HG02943 (cell line): ENCODE data around the gene SLCO4A1.

Experiments used
- ATAC-seq: cut with Tn5 transposase; IDR thresholded peaks from one replicate; pipeline ENCODE4 v1.9.1; 2021; ENCODE audit warnings: mild to moderate bottlenecking, low read depth, moderate library complexity; ENCODE audit not compliant: unreplicated experiment

The SLCO4A1 gene

DNA sequence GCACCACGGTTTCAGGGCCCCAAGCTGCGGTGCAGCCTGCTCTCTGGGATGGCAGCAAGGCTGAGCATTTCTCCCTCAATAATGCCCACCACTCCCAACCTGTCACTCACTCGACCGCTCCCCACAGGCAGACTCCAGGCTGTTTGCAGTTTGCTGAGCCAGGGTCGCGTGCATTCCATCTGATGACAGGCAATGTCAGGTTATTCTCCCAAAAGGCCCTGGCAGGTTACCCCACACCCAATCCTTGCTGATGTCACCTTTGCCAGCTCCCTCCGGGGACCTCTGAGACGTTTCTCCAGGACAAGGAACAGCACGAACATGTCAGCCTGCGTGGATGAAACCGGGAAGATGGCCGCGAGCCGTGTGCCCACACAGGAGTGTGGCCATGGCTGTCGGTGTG, 7.1 kb upstream of the SLCO4A1 start:
- no peak for ATAC-seq

DNA sequence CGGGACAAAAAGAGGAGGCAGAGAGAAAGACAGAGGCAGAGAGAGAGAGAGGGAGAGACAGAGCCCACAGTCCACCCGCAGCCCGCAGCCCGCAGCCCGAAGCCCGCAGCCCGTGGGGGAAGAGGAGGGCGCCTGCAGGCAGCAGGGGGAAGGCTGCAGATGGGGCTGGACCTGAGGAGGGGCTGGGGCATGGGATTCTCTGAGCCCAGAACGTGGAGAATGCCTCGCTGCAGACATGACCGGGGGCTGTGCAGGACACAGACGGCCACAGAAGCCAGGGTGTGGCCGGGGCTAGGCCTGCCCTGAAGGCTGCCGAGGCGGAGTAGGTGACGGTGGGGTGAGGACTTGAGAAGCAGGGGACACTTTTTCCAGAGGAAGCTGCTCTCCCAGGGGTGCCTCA, 6.5 kb upstream of the SLCO4A1 start:
- ATAC-seq: no peak

DNA sequence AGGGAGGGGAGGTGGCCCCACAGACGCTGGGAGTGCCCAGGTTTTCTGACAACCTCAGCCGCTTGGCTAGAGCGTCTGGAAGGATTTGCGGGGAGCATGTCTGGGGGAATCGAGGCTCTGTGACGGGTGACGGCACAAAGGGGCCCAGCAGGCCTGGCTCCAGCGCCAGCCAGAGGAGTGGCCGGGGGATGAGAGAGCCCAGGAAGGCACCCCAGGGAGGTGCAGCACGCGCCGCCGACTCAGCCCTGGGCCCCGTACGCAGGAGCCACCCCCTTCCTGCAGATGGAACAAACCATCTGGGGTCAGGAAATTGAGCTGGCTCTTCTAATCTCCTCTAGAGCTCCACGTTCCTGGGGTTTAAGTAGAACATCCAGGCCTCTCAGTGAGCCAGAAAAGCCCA, 5.9 kb upstream of the SLCO4A1 start:
- ATAC-seq: no peak

DNA sequence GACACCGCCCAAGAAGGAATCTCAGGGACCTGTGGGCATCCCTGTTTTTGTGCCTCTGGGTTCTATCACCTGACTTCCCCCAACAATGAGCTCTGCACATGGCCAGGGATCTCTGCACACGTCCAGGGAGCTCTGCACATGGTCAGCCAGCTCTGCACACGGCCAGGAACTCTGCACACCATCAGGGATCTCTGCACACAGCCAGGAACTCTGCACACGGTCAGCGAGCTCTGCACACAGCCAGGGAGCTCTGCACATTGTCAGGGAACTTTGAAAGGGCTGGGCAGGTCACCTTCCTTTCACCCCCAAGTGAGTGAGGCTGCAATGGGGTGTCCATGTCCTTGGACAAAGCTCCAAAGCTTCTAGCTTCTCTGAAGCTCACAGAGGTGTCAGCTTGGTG, 5.2 kb upstream of the SLCO4A1 start:
- ATAC-seq: no peak

DNA sequence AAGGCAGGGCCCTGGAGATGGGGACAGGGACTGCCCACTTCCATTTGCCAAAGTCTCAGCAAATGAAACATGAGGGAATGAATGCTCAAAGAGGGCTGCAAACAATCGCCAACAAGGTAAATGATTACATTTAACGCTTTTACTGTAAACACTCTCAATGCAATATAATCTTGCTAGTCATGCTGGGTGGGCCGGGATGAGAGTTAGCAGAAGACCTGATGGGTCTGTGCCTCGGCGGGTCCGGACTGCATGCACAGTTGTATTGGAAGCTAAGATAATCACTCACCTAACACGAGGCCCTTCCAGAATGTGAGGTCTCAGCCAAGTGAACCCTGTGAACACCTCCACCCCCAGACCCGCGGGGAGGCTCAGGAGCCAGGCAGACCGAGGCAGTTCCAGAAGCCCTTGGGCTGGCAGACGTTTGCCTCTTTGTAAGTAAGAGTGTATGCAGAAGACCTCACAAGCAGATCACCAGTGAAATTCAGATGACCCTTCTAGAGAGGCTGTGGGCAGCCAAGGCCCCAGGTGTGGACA, 4.7 kb upstream of the SLCO4A1 start:
- ATAC-seq: no peak

DNA sequence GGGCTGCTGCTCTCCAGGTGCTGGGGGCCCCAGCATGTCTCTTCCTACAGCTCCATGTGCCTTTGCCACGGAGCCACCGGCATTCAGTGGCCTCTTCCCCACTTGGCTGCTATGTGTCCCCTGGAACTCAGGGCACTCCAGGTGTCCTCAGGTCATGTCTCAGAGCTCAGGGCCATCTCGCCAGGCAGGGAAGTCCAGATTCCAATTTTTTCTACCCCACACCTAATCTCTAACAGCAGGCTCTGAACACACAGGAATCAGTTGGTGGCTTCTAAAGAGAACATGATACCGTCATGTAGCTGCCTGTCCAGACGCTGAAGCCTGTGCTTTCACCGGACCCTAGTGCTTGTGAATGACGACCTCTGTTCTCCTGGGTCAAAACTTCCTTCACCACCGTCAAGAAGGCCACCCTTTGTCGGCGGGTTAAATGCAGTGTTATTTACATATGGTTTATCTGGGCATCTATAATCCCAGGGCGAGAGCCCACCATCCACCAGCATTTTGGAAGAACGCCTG, 4.2 kb upstream of the SLCO4A1 start:
- no peak for ATAC-seq

DNA sequence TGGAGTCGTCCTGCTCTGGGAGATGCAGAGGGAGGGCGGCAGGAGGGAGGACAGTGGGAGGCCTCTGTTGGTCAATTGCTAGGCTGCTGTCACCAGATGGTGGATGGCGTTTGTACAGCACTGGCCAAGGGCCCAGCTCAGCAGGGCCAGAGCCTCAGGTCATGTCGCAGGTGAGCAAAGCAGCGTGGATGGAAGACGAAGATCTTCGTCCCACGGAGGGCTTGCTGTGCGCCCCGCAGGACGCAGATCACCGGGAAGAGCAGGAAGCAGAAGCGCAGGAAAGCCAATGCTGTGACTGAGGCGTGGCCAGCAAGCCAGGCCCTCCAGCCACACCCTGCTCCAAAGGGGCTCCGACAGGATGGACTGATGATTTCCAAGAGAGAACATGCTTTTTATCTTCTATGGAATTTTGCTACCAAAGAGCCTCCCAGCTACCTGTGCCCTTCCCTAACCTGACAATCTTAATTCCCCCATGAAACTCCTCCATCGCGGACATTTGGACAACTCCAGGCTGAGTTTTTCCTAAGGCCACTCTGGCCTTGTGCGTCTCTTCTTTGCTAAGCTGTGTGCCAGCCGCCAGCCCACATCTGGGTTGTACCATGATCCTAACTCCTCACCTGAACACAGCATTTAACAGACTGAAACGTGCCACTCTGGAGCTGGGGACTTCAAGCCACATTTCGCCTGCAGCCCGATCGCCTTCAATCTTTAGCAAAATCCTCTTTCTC, 3.5 kb upstream of the SLCO4A1 start:
- ATAC-seq: no peak

DNA sequence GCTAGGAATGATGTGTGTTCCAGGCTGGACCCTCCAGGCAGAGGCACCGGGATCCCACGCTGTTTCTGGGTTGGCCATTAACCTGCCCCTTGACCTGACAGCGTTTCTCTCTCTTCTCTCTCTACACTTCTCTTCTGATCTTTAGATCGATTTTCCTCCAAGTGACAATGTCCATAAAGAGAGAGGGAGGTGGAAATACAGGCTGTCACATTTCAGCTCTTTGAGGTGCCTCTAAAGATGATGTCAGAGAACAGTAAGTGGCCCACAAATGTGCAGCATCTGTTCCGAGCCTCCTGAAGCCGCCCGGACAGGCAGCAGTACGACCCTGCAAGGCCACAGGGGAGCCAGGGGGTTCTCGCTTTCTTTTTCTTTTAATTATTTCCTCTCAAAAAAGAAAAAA, 2.5 kb upstream of the SLCO4A1 start:
- ATAC-seq: no peak

DNA sequence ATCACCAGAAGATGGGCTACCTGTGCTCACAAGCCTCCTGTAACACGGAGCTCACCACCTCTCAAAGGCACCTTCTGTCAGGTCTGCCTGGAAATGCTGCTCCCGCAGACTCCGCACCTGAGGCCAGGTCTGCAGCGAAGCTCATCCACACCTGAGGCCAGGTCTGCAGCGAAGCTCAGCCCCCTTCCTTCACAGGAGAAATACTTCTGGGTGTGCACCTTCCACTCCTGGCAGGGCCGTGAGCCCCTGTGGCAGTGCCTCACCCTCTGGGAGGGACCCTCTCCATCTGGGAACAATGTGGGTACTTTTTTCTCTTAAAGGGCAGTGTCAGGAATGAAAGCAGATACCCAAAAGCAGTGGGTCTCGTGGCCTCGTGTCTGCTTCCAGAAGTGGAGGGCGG, 1.4 kb upstream of the SLCO4A1 start:
- no peak for ATAC-seq

DNA sequence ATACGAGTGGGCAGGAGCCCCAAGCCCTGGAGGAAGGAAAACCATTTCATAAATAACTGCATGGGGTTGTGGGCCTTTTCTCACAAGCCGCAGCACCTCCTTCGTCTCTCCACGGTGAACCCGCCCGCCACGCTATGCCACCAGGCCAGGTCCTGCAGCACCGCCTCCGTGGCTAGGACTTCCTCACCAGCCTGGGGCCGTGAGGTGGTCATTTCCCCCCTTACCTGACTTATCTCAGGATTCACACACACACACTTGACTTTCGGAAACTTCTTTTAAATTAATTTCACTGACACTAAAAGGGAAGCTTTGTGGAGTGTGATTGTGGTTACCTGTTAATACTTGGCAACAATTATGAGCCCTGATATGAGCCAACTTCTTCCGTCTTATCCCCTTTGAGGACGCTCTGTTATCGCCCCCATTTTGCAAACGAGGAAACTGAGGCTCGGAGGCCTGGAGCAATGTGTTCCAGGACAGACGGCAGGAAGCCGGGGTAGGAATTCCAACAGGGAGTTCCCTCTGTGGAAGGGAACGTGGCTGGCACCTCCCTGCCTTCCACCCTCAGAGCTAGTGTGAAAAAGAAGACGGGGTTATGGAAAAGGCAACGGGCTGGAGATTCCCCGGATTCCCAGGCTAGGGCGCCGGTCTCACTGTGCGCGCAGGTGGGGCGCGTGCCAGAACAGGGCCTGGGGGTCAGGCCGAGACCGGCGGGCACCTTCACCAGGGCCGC, 817 bp upstream of the SLCO4A1 start:
- no peak for ATAC-seq

DNA sequence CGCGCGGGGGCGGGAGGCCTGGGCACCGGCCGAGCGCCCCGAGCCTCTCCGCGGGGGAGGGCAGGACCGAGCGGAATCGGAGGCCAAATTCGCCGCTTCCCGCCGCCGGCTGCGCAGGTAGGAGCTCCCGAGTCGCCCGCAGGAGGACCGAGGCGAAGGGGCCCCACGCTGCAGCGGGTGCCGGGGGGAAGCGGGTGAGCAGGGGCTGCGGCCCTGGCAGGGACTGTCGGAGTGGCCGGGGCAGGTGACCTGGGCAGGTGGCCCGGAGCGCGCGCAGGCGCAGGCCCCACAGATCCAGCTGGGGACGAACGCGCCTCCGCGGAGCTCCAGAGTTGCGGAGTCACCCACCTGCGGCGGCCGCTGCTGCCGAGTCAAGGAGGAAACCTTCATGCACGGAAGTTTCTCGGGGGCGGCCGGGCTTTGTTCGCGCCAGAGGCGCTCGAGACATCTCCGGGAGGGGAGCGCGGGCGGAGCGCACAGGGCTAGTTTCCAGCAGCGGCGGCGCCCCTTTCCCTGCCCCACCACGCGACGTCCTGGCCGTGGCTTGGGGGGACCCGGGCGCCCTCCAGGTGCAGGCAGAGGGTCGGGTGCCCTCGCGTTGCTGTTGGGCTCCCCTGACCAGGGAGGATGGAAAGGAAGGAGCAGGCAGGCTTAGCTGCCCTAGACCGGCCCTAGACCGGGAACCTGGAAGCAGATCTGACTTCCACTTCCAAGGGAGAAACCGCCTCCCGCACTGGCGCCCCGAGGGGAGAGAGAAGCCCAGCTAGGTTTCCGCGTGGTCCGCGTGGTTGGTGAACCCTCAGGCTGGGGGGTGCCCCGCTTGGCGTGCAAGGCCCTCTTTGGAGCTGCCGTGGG, 590 bp downstream of the SLCO4A1 start:
- ATAC-seq: no peak

DNA sequence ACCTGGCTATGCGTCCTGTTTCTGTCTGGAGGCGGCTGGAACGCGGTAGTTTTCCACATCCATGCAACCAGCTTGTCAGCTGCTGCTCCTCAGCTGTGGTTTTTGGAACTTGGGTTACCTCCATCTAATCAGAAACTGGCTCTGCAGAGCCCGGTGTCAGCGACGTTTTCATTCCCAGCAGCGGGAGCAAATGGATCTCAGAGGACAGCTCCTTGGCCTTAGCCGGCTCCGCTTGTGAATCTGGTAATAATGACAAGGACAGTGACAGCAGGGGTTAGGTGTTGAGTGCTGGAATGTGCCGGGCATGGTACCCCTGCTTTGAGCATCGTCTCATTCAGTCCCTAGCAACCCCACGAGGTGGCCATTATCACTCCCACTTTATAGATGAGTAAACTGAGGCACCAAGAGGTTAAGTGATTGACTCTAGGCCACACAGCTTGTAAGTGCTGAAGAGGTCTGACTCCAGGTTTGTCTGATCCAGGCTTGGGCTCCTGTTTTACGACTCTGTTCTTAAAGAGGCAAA, 1.3 kb downstream of the SLCO4A1 start:
- ATAC-seq: no peak

DNA sequence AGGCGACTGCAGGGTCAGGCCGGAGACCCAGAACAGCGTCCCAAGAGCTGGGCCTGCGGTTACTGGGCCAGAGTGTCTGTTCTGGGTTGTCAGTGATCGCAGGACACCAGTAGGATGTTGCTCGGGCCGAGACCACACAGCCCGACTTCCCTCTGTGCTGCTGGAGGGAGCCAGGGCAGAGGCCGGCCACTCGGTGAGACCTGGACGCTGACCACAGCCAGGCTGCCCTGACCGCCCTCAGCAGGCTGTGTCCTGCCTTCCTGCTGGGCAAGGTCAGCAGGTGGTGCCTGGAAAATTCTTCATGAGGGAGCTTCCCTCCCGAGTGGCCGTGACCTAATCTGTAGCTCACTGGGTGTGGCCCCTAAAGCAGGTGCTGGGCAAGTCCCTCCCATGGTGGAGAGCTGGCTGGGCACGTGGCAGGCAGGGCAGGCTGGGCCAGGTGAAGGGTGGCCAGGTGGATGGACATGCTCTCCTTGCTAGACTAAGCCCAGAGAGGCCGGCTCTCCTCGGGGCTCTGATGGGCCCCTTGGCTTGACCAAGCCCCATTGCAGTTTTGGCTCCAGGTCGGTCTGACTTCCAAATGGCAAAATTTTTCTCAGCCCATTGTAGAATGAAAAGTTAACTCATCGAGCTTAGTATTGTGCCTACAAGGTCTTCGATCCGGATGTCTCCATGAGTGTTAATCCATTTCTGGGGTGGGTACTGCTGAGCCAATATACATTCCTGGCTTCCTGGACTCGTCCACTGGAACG, 1.9 kb downstream of the SLCO4A1 start:
- no peak for ATAC-seq

DNA sequence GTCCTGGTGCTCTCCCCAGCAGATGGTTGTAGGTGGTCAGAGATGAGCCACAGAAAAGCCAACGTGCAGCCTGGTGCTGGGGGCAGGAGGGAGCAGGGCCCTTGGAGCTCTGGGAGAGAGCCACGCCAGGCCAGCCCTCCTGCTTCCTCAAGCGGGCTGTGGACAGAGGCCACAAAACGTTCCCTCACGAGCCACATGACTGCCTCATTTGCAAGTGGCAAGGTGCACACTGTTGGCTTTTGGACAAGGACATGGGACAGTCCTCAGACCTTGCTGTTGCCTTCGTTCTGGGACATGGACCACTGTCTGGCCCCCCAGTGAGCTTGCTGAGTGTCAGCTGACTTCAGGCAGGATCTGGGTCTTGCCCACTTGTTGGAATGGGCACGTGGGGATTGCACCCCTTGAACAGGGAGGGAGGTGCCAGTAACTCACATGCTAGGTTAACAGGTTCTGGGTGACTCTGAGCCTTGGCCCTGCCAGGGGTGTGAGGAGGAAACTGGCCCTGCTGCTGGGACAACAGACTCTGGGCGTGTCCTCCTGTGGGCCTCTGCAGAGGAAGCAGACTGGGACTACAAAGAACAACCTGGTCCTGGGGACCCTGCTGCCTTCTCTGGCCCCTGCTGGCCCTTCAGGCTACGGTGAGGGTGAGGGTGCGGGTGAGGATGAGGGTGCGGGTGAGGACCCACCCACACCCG, 2.6 kb downstream of the SLCO4A1 start:
- ATAC-seq: no peak

DNA sequence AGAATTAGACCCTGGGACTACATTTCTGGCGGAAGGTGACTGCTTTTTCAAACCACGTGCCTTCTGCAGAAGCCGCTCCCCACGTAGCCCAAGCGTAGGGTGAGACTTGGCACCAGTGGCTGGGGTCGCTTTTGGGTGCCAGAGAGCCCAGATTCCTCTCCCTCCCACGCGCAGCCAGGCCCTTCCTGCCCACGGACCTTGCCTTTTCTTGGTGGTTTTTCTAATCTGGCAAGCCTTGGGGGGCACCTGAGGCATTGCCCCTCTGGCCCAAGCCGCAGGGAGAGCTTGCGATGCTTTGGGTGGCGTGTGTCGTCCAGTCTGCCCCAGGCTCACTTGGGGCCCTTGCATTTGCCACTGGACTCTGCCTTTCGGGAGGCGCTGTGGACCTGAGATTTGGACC, 3.3 kb downstream of the SLCO4A1 start:
- ATAC-seq: no peak

DNA sequence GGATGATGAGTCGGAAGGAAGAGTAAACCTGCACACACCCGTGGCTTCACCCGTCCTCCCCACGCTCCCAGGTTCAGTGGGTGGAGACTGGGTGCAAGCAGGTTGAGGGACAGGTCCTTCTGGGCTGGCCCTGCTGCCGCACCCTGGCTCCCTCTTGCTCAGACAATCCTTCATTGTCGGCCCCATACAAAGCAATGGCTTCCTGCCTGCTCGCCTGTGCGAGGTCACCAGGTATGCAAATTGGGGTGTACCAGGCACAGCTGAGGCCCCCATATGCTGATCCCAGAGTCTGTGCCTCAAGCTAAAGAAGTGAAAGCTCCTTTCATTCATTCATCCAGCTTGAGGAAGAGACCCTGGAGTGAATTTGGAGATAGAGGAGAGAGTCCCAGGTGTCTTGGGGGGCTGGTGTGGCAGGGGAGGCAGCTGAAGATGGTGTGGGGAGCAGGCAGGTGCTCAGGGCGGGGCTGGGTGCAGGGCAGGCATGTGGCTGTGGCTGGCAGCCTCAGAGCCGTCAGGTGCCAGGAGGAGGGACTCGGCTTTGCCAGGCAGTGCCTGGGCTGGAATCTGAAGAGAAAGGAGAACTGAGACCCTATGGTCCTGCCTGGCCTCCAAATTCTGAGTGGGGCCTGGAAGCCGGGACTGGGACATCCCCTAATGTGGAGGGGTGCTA, 4.7 kb downstream of the SLCO4A1 start:
- ATAC-seq: no peak

DNA sequence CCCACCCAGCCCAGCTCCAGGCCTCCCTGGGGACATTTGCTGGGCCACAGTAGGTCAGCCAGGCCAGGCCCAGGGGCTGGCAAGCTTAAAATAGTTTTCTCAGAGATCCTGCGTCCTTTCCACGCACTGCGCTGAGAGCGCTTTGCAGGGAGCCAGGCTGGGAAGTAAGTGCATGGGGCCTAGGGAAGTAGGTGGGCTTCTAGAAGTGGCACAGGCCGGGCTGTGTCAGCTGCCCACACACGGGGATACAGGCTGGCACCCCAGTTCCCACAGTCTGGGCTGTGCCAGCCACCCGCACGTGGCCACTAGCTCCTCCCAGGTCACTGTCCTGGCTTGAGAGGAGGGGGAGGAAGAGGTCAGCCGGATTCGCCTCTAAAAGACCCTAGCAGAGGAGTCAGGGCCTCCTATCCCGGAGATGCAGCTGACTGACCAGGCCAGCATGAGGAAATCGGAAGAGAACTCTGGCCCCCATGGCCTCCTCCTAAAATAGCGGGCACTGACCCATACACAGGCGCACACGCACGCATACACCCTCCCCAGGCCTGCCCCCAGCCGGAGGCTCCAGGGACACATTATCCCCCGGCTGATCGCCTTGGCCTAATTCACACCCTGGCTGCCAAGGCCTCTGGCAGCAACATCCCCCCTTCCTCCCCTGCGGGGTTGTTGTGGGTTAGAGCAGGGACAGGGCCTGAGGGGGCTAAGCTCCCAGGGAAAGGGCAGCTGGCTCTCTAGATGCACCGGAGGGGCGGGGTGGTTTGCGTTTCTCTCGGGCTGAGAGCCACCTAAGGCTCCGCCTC, 5.4 kb downstream of the SLCO4A1 start:
- ATAC-seq: no peak
